BLaER1 (cell line): ENCODE data around the gene MALT1.

Source experiments
- H3K27ac ChIP-seq: shearing (Covaris generic); formaldehyde crosslinking; 2 replicates; pipeline ENCODE4 v1.8.1; 2022
- H3K27me3 ChIP-seq: shearing (Covaris generic); formaldehyde crosslinking; 2 replicates; pipeline ENCODE4 v1.8.1; 2022
- H3K36me3 ChIP-seq: shearing (Covaris generic); formaldehyde crosslinking; 2 replicates; pipeline ENCODE4 v1.8.1; 2022
- H3K4me1 ChIP-seq: shearing (Covaris generic); formaldehyde crosslinking; 2 replicates; pipeline ENCODE4 v1.8.1; 2022
- H3K4me2 ChIP-seq: shearing (Covaris generic); formaldehyde crosslinking; 2 replicates; pipeline ENCODE4 v1.8.1; 2022
- H3K4me3 ChIP-seq: shearing (Covaris generic); formaldehyde crosslinking; 2 replicates; pipeline ENCODE4 v1.8.1; 2022
- H3K9ac ChIP-seq: shearing (Covaris generic); formaldehyde crosslinking; 2 replicates; pipeline ENCODE4 v1.8.1; 2022
- H3K9me3 ChIP-seq: shearing (Covaris generic); formaldehyde crosslinking; 2 replicates; pipeline ENCODE4 v1.8.1; 2022
- H4K20me1 ChIP-seq: shearing (Covaris generic); formaldehyde crosslinking; 2 replicates; pipeline ENCODE4 v1.8.1; 2022
- Cebpa-rat ChIP-seq: shearing (Covaris generic); IDR thresholded peaks from 2 replicates; pipeline ENCODE4 v1.8.1; 2022

Gene MALT1

GRCh38 chr18:58781627-58782194, 110.4 kb downstream of the MALT1 start:
- no peaks in the 10 kb centered on the region for H3K9me3 ChIP-seq
- H3K27me3 ChIP-seq, result no peaks in the 10 kb centered on the region
- H3K36me3 ChIP-seq, result no peaks in the 10 kb centered on the region
- no peak for TF ChIP-seq Cebpa-rat
- H4K20me1 ChIP-seq, result no peaks in the 10 kb centered on the region
- H3K27ac ChIP-seq, result no peak overlapping the region
- H3K4me3 ChIP-seq, result no peak overlapping the region
- H3K9ac ChIP-seq, result no peak overlapping the region
- no peak overlapping the region for H3K4me2 ChIP-seq
- peaks cover 9% of the 10 kb centered on the region for H3K4me1 ChIP-seq

GRCh38 chr18:58784601-58785137, 113.4 kb downstream of the MALT1 start:
- no peak overlapping the region for H3K4me3 ChIP-seq
- TF ChIP-seq Cebpa-rat, result no peak
- no peak overlapping the region for H3K27ac ChIP-seq
- peaks cover 9% of the 10 kb centered on the region for H3K4me1 ChIP-seq
- H3K9ac ChIP-seq, result no peak overlapping the region
- peak overlapping the region; percentile 44; the same call in 1 of the 2 replicates for H3K4me2 ChIP-seq
- no peaks in the 10 kb centered on the region for H4K20me1 ChIP-seq
- no peaks in the 10 kb centered on the region for H3K9me3 ChIP-seq
- no peaks in the 10 kb centered on the region for H3K27me3 ChIP-seq
- no peaks in the 10 kb centered on the region for H3K36me3 ChIP-seq

- Histone ChIP-seq H3K27ac (no peak overlapping the region), H3K4me1 (peaks cover 9% of the 10 kb centered on the region), H3K36me3 (no peaks in the 10 kb centered on the region), H4K20me1 (no peaks in the 10 kb centered on the region), H3K4me2 (peak overlapping the region; percentile 44; the same call in 1 of the 2 replicates), H3K9me3 (no peaks in the 10 kb centered on the region), H3K4me3 (no peak overlapping the region), H3K9ac (no peak overlapping the region), H3K27me3 (no peaks in the 10 kb centered on the region)
- TF ChIP-seq Cebpa-rat, result no peak
Measured at GRCh38 chr18:58785171-58785805, 114.0 kb downstream of the MALT1 start.

GRCh38 chr18:58785870-58786269, 114.6 kb downstream of the MALT1 start:
- Histone ChIP-seq H3K9me3 (no peaks in the 10 kb centered on the region), H3K27ac (no peak overlapping the region), H3K9ac (no peak overlapping the region), H3K27me3 (no peaks in the 10 kb centered on the region), H3K4me2 (no peak overlapping the region), H3K4me3 (no peak overlapping the region), H4K20me1 (no peaks in the 10 kb centered on the region), H3K36me3 (no peaks in the 10 kb centered on the region), H3K4me1 (peaks cover 9% of the 10 kb centered on the region)
- TF ChIP-seq Cebpa-rat, result no peak

- Histone ChIP-seq H3K36me3 (no peaks in the 10 kb centered on the region), H3K4me3 (no peak overlapping the region), H3K27ac (no peak overlapping the region), H3K4me1 (peaks cover 9% of the 10 kb centered on the region), H3K4me2 (no peak overlapping the region), H3K9ac (no peak overlapping the region), H3K27me3 (no peaks in the 10 kb centered on the region), H3K9me3 (no peaks in the 10 kb centered on the region), H4K20me1 (no peaks in the 10 kb centered on the region)
- no peak for TF ChIP-seq Cebpa-rat
Measured at GRCh38 chr18:58787536-58788149, 116.4 kb downstream of the MALT1 start.

GRCh38 chr18:58788470-58788869, 117.2 kb downstream of the MALT1 start:
- H3K4me2 ChIP-seq, result no peak overlapping the region
- no peak for TF ChIP-seq Cebpa-rat
- H3K36me3 ChIP-seq, result no peaks in the 10 kb centered on the region
- no peaks in the 10 kb centered on the region for H3K27me3 ChIP-seq
- H3K9ac ChIP-seq, result no peak overlapping the region
- H3K9me3 ChIP-seq, result no peaks in the 10 kb centered on the region
- H3K4me3 ChIP-seq, result no peak overlapping the region
- H3K27ac ChIP-seq, result no peak overlapping the region
- H3K4me1 ChIP-seq, result peaks cover 9% of the 10 kb centered on the region
- no peaks in the 10 kb centered on the region for H4K20me1 ChIP-seq

- Histone ChIP-seq H3K27me3 (no peaks in the 10 kb centered on the region), H3K9ac (no peak overlapping the region), H3K4me3 (no peak overlapping the region), H3K4me1 (peaks cover 9% of the 10 kb centered on the region), H3K4me2 (no peak overlapping the region), H4K20me1 (no peaks in the 10 kb centered on the region), H3K27ac (no peak overlapping the region), H3K9me3 (no peaks in the 10 kb centered on the region), H3K36me3 (no peaks in the 10 kb centered on the region)
- TF ChIP-seq Cebpa-rat, result no peak
Measured at GRCh38 chr18:58788971-58789875, 118.0 kb downstream of the MALT1 start.

- no peak overlapping the region for H3K9ac ChIP-seq
- TF ChIP-seq Cebpa-rat, result no peak
- H4K20me1 ChIP-seq, result no peaks in the 10 kb centered on the region
- no peak overlapping the region for H3K27ac ChIP-seq
- H3K36me3 ChIP-seq, result no peaks in the 10 kb centered on the region
- H3K4me2 ChIP-seq, result no peak overlapping the region
- no peak overlapping the region for H3K4me3 ChIP-seq
- H3K27me3 ChIP-seq, result no peaks in the 10 kb centered on the region
- peaks cover 3% of the 10 kb centered on the region for H3K4me1 ChIP-seq
- H3K9me3 ChIP-seq, result no peaks in the 10 kb centered on the region
Measured at GRCh38 chr18:58789876-58790240, 118.6 kb downstream of the MALT1 start.

GRCh38 chr18:58792086-58792485, 120.8 kb downstream of the MALT1 start:
- no peak overlapping the region for H3K4me2 ChIP-seq
- H3K4me3 ChIP-seq, result no peak overlapping the region

More at GRCh38 chr18:58792086-58792485, 120.8 kb downstream of the MALT1 start:
- H3K4me1 ChIP-seq, result no peaks in the 10 kb centered on the region
- H3K9ac ChIP-seq, result no peak overlapping the region
- H3K9me3 ChIP-seq, result no peaks in the 10 kb centered on the region
- TF ChIP-seq Cebpa-rat, result no peak
- H3K27me3 ChIP-seq, result no peaks in the 10 kb centered on the region
- H3K36me3 ChIP-seq, result no peaks in the 10 kb centered on the region
- H3K27ac ChIP-seq, result no peak overlapping the region
- H4K20me1 ChIP-seq, result no peaks in the 10 kb centered on the region
